ENCODE results near the gene CDA.

GRCh38 chr1:20660847-20661206 lies 71.9 kb downstream of the CDA start:
- TF ChIP-seq CTCF (IDR thresholded peaks at IDR 0.05) (no peak), POLR2A (IDR thresholded peaks at IDR 0.05) (no peak)

Measured in upper lobe of left lung (tissue), 4 donors.